Measurements from ENCODE around the gene APOC3.

Gene APOC3

GRCh38 chr11:116852261-116853031 is 22.7 kb downstream of the APOC3 start:
- no peak for DNase-seq

- no peak for DNase-seq
Observed at GRCh38 chr11:116853461-116854073, 23.9 kb downstream of the APOC3 start.

GRCh38 chr11:116855413-116855812 is 25.7 kb downstream of the APOC3 start:
- no peak for DNase-seq

- DNase-seq: no peak
Observed at GRCh38 chr11:116856423-116856822, 26.7 kb downstream of the APOC3 start.

- no peak for DNase-seq
Observed at GRCh38 chr11:116857316-116857715, 27.6 kb downstream of the APOC3 start.

- DNase-seq: no peak
Observed at GRCh38 chr11:116857936-116858335, 28.2 kb downstream of the APOC3 start.

GRCh38 chr11:116859175-116859574 is 29.5 kb downstream of the APOC3 start:
- no peak for DNase-seq

- DNase-seq: no peak
Observed at GRCh38 chr11:116860303-116860702, 30.6 kb downstream of the APOC3 start.

- DNase-seq: no peak
Observed at GRCh38 chr11:116861539-116861938, 31.8 kb downstream of the APOC3 start.

GRCh38 chr11:116862185-116862584 is 32.5 kb downstream of the APOC3 start:
- DNase-seq: no peak

GRCh38 chr11:116862951-116863350 is 33.2 kb downstream of the APOC3 start:
- no peak for DNase-seq

GRCh38 chr11:116864531-116864930 is 34.8 kb downstream of the APOC3 start:
- no peak for DNase-seq

- DNase-seq: no peak
Observed at GRCh38 chr11:116865696-116866095, 36.0 kb downstream of the APOC3 start.

GRCh38 chr11:116866804-116867455 is 37.2 kb downstream of the APOC3 start:
- DNase-seq: no peak

GRCh38 chr11:116867619-116868018 is 37.9 kb downstream of the APOC3 start:
- no peak for DNase-seq

- no peak for DNase-seq
Observed at GRCh38 chr11:116868066-116868465, 38.4 kb downstream of the APOC3 start.

GRCh38 chr11:116869610-116870009 is 39.9 kb downstream of the APOC3 start:
- no peak for DNase-seq

- no peak for DNase-seq
Observed at GRCh38 chr11:116870054-116870453, 40.3 kb downstream of the APOC3 start.

- no peak for DNase-seq
Observed at GRCh38 chr11:116871248-116871647, 41.5 kb downstream of the APOC3 start.

GRCh38 chr11:116873381-116873780 is 43.7 kb downstream of the APOC3 start:
- DNase-seq: no peak

- DNase-seq: no peak
Observed at GRCh38 chr11:116874251-116874650, 44.5 kb downstream of the APOC3 start.

- DNase-seq: no peak
Observed at GRCh38 chr11:116875194-116875593, 45.5 kb downstream of the APOC3 start.

- no peak for DNase-seq
Observed at GRCh38 chr11:116876656-116877055, 46.9 kb downstream of the APOC3 start.
